ENCODE measurements around the gene CPA2.
A peak's percentile ranks its signal among the peaks of the same experiment; 100 is the strongest.

GRCh38 chr7:130277763-130278643 is 11.3 kb downstream of the CPA2 start:
- TF ChIP-seq CTCF (IDR thresholded peaks at IDR 0.05) (peak; percentile 42 to 82 (median 60)), POLR2A (IDR thresholded peaks at IDR 0.05) (no peak)
